HG02852 (cell line): ENCODE measurements around the gene CCL13.
"Not testable (repeated sequence)": the region's sequence is repeated elsewhere in the genome, so short reads cannot be mapped to it uniquely, and the experiment has no call there.

Source experiments
- ATAC-seq: cut with Tn5 transposase; IDR thresholded peaks from one replicate; pipeline ENCODE4 v1.9.1; 2021; ENCODE audit warnings: mild to moderate bottlenecking, moderate library complexity; ENCODE audit not compliant: unreplicated experiment

Gene CCL13

DNA sequence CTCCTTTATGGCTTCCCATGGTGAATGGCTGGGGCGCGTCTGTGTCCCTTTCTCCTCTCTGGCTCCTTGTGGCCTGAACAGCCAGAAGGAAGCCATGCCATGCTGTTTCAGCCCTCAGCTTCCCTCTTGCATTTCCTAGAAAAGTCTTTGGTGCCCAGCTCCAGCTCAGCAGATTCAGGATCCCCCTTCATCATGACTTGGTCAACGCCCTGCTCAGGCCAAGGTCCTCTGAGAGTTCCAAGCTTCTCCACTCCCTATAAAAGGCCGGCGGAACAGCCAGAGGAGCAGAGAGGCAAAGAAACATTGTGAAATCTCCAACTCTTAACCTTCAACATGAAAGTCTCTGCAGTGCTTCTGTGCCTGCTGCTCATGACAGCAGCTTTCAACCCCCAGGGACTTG is at the start of gene CCL13:
TSS of gene CCL13 (plus strand) at position 287 of the 400 bp plus-strand sequence. CDS start at position 334, 47 bp downstream.
- no peak for ATAC-seq

DNA sequence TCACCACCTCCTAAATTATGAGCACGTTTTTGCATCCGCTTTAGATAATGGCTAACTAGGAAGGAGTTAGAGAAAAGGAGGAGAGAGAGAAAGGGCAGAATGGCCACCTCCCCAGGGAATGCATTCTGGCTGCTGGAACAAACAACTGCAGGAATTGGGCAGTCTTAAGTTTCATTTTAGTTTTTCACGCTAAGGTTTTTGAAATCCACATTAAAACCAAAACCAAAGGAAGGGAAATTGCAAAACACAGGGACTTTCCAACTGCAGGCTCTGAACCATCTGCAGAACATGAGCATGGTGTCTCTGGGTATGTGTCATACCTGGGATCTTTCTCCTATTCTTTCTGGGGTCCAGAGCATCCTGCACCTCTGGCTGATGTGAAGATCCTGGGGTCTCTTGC is 49.2 kb upstream of the CCL13 start:
- ATAC-seq, result no peak

DNA sequence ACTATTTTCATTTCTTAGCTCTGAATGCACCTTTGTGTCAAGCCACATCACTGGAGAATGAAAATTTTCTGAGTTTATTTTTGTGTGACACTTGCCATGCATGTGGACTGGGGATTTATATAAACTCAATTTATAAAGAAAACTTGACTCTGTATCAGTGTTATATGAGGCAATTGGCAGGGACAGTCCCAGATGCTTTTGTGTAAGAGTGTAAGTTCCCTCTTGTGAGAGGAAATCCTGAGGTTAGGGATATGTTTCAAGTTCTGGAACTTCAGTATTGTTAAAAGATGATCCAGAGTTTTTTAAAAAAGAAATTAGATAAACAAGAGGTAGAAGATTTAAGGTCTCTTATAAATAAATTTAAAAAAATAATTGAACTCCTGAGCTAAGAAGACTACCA is 47.9 kb upstream of the CCL13 start:
- ATAC-seq, result no peak

DNA sequence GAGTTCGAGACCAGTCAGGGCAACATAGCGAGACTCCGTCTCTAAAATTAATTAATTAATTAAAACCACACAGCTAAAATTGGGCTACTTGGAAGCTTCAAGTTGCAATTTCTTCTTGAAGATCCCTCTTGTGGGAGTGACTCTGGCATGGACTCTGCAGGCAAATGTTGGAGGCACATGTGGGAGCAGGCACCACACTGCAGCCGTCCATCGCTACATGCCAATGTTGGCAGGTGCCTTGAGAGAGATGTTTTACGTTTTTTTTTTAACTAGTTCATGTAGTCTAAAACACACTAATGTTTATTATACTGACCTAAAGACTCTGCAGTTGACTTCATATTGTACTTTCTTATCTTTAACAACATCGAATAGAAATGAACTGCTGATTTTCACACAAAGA is 45.0 kb upstream of the CCL13 start:
- ATAC-seq, result no peak

DNA sequence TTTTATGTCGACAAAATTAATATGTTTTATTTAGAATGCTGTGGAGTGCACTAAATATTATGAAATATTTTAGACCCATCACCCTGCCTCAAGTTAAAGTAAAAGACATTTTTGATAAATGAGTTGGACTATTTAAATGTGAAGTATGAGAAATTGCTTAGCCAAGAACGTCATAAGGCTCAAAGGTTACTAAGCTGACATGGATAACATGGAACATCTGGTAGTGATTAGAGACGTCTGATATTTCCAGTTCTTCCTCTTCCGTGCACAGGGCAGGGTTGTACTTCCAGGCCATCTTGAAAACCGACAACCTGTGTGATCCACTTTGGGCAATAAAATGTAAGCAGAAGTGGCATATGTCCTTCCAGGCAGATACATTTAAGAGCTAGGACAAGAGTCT is 44.2 kb upstream of the CCL13 start:
- no peak for ATAC-seq

DNA sequence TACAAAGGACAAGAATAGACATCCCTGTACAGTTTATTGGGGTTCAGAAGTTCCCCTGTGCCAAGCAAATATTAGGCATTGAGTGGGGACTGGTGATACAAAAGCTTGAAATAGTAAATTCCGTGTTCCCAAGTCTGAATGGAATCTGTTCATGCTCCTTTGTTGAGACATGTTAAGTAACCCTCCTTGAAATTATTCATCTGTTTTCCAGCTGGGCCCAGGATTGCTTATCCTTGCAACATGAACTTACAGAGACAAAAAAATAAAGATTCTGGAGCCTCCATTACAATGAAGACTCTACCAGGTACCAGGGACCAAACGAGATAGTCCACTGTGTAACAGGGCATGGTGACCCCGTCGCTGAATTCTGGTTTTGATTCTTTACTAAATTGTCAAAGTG is 43.1 kb upstream of the CCL13 start:
- ATAC-seq, result no peak

DNA sequence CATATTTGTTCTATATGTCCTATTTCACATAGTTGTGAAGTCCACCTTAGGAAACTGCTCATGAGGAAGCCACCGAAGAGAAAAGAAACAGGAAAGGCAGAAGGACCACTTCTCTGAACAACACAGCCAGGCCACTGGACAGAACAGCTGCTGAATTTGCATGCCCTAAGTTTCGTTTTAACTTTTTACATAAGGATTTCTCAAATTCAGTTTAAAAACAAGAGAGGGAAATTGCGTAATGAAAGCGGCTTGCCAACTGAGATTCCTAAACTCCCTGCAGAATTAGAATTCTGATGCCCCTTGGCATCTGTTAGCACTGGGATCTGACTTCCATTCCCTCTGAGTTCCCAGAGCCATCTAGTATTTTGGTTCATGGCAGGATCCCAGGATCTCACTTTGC is 42.0 kb upstream of the CCL13 start:
- ATAC-seq, result no peak

DNA sequence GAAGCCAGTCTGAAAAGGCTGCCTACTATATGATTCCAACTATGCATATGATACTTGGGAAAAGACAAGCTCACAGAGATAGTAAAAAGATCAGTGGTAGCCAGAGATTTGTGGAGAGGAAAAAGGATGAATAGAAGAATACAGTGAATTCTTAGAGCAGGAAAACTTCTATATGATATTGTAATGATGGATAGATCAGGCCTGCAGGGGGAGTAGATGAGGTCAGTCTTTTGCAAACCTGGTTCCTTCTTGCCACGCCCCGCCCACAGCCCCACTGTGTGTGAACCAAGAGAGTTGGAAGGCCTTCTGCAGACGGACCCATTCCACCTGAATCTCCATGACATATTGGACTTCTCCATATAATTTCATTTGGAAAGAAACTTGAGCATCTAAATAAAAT is 37.8 kb upstream of the CCL13 start:
- no peak for ATAC-seq

DNA sequence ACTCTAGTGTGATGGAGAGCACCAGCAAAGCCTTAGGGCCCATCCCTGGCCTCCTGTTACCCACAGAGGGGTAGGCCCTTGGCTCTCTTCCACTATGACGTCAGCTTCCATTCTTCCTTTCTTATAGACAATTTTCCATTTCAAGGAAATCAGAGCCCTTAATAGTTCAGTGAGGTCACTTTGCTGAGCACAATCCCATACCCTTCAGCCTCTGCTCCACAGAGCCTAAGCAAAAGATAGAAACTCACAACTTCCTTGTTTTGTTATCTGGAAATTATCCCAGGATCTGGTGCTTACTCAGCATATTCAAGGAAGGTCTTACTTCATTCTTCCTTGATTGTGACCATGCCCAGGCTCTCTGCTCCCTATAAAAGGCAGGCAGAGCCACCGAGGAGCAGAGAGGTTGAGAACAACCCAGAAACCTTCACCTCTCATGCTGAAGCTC is 37.2 kb upstream of the CCL13 start, which contains the start of gene CCL8:
TSS of gene CCL8 (plus strand) at position 397 of the 445 bp plus-strand sequence. CDS start 67 bp downstream, outside the sequence.
- no peak for ATAC-seq

DNA sequence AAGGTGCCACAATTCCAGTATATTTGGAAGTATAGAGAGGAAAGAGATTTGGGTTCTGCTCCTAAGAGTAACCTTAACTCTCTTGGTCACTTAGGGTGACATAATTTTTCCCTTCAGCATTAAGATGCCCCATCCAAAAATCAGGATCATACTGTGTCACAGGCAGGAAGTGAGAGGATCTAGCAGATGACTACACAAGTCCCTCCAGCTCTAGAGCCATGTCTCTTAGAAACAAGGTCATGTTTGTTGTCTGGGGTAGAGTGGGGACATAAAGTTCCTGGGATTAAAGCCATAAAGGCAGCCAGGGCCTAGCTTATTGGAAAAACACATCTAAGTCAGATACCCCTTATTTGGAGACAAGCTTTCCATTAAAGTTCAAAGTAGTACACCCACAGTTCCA is 34.3 kb upstream of the CCL13 start:
- ATAC-seq, result no peak

DNA sequence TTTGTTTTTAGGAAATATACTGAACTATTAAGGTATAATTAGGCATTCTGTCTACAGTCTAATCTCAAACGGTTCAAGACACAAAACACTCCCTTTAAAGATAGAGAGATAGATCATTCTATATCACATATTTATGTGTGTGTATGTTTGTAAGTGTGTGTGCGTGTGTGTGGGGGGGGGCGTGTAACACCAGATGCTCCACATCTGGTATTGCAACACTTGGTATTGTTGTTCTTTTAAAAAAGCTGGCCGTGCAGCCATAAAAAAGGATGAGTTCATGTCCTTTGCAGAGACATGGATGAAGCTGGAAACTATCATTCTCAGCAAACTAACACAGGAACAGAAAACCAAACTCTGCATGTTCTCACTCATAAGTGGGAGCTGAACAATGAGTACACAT is 28.7 kb upstream of the CCL13 start:
- not testable (repeated sequence) for ATAC-seq

DNA sequence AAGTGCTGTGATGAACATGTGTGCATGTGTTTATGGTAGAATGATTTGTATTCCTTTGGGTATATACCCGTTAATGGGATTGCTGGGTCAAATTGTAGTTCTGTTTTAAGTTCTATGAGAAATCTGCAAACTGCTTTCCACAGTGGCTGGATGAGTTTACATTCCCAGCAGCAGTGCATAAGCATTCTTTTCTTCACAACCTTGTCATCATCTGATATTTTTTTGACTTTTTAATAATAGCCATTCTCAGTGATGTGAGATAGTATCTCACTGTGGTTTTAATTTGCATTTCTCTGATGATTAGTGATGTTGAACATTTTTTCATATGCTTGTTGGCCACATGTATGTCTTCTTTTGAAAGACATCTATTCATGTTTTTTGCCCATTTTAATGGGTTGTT is 18.6 kb upstream of the CCL13 start:
- no peak for ATAC-seq

DNA sequence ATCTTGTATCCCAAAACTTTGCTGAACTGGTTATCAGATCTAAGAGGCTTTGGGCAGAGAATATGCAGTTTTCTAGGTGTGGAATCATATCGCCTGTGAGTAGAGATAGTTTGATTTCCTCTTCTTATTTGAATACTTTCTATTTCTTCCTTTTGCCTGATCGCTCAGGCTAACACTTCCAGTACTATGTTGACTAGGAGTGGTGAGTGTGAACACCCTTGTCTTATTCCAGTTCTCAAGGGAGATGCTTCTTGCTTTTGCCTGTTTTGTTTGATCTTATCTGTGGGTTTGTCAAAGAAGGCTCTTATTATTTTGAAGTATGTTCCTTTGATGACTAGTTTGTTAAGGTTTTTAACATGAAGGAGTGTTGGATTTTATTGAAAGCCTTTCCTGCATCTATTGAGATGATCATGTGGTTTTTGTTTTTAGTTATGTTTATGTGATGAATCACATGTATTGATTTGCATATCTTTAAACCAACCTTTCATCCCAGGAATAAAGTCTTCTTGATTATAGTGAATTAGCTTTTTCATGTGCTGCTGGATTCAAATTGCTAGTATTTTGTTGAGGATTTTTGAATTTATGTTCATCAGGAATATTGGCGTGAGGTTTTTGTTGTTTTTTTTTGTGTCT is 17.0 kb upstream of the CCL13 start:
- no peak for ATAC-seq

DNA sequence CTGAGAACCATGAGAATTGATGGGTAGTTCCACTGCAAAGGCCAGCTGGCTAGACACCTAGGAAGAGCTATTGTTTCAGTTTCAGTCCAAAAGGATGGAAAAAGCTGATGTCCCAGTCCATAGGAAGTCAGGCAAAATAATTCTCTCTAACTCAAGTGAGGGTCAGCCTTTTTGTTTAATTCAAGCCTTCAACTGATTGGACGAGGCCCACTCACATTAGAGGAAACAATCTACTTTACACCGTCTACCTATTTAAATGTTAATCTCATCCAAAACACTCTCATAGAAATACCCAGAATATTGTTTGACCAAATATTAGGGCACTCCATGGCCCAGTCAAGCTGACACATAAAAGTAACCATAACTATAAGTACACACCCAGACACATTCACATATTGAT is 14.4 kb upstream of the CCL13 start:
- no peak for ATAC-seq

DNA sequence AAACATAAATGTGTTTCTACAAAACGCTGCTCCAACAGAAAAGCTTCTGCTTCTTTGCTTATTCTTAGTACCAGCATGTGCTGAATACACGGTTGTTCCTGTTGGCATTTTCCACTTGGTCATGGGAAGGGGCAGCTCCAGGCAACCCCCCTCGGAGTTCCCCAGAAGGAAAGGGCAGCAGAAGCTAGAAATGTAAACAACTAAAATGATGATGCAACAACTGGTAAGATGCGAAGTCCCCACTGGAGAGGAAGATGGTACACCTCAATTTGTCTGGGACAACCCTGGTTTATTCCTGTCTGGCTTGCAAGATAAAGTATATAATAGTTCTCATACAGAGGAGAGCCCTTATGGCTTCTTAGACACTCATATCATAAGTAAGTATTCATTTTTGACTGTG is 9.2 kb upstream of the CCL13 start:
- no peak for ATAC-seq

DNA sequence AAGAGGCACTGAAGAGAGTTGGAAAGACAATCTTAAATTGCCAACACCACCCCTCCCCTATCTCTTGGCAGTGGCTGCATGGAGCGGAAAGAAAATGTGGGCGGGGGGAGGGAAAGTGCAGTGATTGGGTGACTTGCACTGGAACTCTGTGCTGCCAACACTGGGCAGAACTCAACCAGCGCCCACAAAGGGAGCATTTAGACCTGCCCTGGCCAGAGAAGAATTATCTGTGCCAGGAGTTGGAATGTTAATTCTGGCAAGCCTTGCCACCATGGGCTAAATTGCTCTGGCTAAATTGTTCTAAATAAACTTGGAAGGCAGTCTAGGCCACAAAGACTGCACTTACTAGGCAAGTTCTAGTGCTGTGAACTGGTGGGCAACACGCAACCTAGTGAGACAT is 6.5 kb upstream of the CCL13 start:
- no peak for ATAC-seq

DNA sequence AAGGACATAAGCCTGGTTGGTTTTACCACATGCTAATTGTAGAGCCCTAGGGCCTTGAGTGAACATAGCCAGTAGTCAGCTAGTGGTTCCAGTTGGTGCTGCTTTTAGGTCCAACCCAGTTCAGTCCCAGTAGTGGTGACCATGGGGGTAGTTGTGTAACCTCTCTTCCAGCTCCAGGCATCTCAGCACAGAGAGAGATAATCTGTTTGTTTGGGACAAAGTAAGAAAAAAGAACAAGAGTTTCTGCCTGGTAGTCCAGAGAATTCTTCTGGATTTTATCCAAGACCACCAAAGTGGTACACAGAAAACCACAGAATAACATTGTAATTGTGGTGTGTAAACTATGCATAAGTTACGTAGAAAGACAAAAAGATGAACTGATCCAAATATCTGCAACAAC is 5.2 kb upstream of the CCL13 start:
- no peak for ATAC-seq

DNA sequence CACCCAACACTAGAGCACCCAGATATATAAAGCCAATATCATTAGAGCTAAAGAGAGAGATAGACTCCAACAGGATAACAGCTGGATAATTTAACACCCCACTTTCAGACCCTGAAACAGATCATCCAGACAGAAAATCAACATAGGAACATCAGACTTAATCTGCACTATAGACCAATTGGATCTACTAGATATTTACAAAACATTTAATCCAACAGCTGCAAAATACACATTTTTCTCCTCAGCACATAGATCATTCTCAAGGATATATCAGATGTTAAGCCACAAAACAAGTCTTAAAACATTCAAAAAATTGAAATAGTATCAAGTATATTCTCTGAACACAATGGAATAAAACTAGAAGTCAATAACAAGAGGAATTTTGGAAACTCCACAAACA is 4.1 kb upstream of the CCL13 start:
- ATAC-seq, result no peak

DNA sequence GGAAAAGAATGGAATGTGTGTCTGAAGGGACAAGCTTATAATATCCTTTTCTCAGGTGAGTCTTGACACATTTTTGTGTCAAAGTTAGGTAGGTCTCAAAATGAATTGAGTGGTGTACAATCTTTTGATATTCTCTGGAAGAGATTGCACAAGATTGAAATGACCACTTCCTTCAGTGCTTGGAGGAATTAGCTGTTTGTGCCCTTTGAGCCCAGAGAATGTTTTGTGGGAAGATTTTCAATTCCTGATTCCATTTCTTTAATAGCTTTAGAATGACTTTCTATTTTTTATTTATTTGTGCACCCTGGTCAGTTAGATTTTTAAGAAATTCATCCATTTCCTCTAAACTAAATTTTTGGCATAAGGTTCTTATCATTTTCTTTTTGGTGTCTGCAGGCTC is 1.6 kb upstream of the CCL13 start:
- no peak for ATAC-seq

DNA sequence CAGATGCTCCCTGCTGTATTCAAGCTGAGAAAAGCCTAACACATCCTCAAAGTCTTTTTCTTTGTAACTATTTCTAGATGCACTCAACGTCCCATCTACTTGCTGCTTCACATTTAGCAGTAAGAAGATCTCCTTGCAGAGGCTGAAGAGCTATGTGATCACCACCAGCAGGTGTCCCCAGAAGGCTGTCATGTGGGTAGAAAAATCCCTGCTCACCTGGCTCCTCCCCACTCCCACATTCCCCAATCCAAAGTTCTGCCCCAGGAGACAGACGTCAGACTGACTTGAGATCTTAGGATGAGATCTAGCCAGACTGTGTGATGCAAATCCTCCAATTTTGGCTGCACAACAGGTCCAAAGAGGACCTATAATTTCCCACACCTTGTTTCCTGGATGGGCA is 1.1 kb downstream of the CCL13 start:
- ATAC-seq, result no peak

DNA sequence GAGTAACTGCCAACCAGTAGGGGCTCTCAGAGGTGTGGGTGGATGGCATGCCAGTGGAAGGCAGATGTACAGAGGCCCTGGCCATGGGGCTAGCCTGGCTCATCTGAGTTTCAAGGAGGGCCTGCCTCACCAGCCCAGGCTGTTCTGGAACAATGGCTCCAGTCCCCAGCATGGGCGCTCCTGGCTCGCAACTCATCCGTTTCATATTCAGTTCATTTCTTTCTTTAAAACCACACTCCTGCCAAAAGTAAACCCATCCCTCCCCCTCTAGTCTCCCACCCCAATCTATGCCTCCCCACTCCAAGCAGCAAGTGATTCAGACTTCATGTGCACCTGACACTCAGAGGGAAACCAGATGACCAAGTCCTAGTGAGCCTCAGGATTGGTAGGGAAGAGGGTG is 2.4 kb downstream of the CCL13 start:
- ATAC-seq, result no peak

DNA sequence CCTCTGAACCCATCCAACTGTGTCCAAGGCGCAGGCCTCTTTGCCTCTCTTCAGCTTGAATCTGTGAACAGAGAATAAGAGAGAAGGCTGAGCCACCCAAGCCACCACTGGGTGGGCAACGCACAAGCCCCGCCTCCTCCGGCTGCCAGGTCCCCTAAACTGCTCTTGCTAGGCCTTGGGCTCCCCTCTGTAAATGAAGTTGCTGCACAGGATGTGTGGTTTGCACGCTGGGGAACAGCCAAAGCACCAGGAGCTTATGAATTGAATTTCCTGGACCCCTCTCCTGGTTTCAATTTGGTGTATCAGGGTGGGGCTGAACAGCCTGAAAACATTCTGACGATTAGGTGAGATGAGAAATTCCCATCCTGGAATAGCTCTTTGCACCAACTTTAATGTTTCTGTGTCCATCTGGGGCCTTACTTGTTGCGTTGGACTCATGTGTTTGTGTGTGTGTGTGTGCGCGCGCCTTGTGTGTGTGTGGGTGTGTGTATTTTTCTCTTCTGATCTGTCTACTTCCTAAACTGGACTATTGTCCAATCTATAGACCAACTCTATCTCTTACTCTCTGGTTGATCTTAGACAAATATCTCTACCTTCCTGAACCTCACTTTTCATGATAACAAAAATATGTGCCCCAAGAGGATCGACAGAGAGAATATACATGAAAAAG is 4.5 kb downstream of the CCL13 start:
- ATAC-seq, result no peak
